Activated CD4-positive, alpha-beta T cell treated with anti-CD3 and anti-CD28 coated beads for 36 hours (primary cell): ENCODE results near the gene ALG9. TPM values are rescaled to one million over a fixed set of nuclear protein-coding genes. Genes with fewer than 3 reads are reported as not detected.

Experiments used
- ATAC-seq: fragments of 200-7000 bp; cut with Tn5 transposase; one replicate; pipeline ENCODE4 v1.10.0; 2021; ENCODE audit warnings: mild to moderate bottlenecking, moderate library complexity
- CTCF ChIA-PET: fragments of 350-600 bp; sonication (Branson Sonifier 250); formaldehyde crosslinking; loops from one replicate; lab custom pipeline; 2021; ENCODE audit warnings: antibody characterized with exemption; lab: Charles Lee
- POLR2A ChIA-PET: fragments of 350-600 bp; sonication (Branson Sonifier 250); formaldehyde crosslinking; loops from one replicate; lab custom pipeline; 2021; ENCODE audit warnings: antibody characterized with exemption, inconsistent platforms; lab: Charles Lee
- DNase-seq: peaks from one replicate; pipeline ENCODE4 v3.0.0-alpha.2; 2020
- H3K27ac Mint-ChIP-seq: one replicate; pipeline ENCODE4 v1.8.0; 2021; ENCODE audit warnings: mixed read lengths
- H3K27me3 Mint-ChIP-seq: one replicate; pipeline ENCODE4 v1.8.0; 2021; ENCODE audit warnings: mixed read lengths
- H3K36me3 Mint-ChIP-seq: one replicate; pipeline ENCODE4 v1.8.0; 2021; ENCODE audit warnings: low read depth, mixed read lengths
- H3K4me1 Mint-ChIP-seq: one replicate; pipeline ENCODE4 v1.8.0; 2021; ENCODE audit warnings: mixed read lengths
- H3K4me3 Mint-ChIP-seq: one replicate; pipeline ENCODE4 v1.8.0; 2021; ENCODE audit warnings: mild to moderate bottlenecking, moderate library complexity, mixed read lengths
- H3K9me3 Mint-ChIP-seq: one replicate; pipeline ENCODE4 v1.8.0; 2021; ENCODE audit warnings: low read depth, mixed read lengths
- intact Hi-C, 2 experiments: fragments of 100-400 bp; cut with DNase I in 1 of 2; cut with micrococcal nuclease in 1 of 2; formaldehyde crosslinking; loops; one replicate each; pipeline versions ENCODE4 v1.14.2 to v1.15.1; 2022 to 2024; cut with DNase I, micrococcal nuclease
- total RNA-seq, 2 experiments: library from RNA; stranded (reverse); gene quantifications; one replicate each; pipeline ENCODE4 v1.2.3, GENCODE V29; 2021

The ALG9 gene
- total RNA-seq, 2 experiments from 2014 or later, result 30.4 to 41.2 TPM

GRCh38 chr11:111819161-111819828 lies 52.1 kb downstream of the ALG9 start:
- intact Hi-C loops, result no loop called here
- H3K4me3 Mint-ChIP-seq, result no peak overlapping the region
- ATAC-seq, result no peak
- no peaks in the 10 kb centered on the region for H3K9me3 Mint-ChIP-seq
- ChIA-PET CTCF (interaction anchor here (0.7 to 1.5 kb wide), 3 partner anchors 9 to 43 kb away, joined by 3 to 5 read pairs (median 4); no protein-coding TSS in a partner anchor), POLR2A (interaction anchor here (0.6 kb wide), 1 partner anchor 21 kb away, joined by 6 read pairs; no protein-coding TSS in a partner anchor)
- H3K4me1 Mint-ChIP-seq, result peaks cover 3% of the 10 kb centered on the region
- H3K27ac Mint-ChIP-seq, result no peak overlapping the region
- peaks cover 10% of the 10 kb centered on the region for H3K36me3 Mint-ChIP-seq
- H3K27me3 Mint-ChIP-seq, result no peaks in the 10 kb centered on the region
- no peak for DNase-seq

- CTCF ChIA-PET, result interaction anchor here (0.7 kb wide), 1 partner anchor 82 kb away, joined by 3 read pairs; no protein-coding TSS in a partner anchor
- H3K4me3 Mint-ChIP-seq, result no peak overlapping the region
- intact Hi-C loops, result no loop called here
- H3K27ac Mint-ChIP-seq, result no peak overlapping the region
- H3K4me1 Mint-ChIP-seq, result peaks cover 5% of the 10 kb centered on the region
- POLR2A ChIA-PET, result no interaction called here
- H3K36me3 Mint-ChIP-seq, result peaks cover 14% of the 10 kb centered on the region
- no peaks in the 10 kb centered on the region for H3K9me3 Mint-ChIP-seq
- ATAC-seq (no peak), DNase-seq (no peak)
- no peaks in the 10 kb centered on the region for H3K27me3 Mint-ChIP-seq
These were observed 55.9 kb downstream of the ALG9 start for GRCh38 chr11:111815489-111815888.

DNA sequence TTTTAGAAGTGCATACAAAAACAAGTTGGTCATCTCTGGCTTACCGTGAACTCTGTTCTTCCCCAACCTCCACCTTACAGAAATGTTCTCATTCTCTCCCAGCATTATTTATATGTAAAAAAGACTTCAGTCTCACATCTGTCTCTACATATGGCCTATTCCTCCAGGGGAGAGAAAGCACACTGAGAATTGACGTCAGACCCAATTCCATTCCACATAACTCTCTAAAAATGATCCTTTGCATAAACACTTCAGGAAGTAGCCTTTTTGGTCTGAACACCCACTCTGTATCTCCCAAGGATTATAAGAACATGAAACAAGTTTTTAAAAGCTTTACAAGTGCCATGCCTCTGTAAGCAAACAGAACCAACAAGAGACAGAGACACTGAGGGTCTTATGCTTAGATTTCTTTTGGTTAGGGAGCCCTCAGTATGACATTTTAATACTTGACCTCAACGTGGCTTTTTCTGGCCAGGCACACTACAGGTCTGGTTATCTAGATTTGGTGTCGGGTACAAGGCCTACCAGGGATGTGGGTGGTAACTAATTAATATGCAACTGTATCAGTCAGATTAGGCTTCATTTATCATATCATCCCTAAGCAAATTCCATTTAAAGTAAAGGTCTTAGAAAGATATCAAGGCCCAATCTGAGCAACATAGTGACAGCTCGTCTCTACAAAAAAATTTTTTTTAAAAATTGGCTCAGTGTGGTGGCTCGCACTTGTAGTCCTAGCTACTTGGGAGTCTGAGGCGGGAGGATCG lies 56.6 kb downstream of the ALG9 start:
- Mint-ChIP-seq H3K9me3 (no peaks in the 10 kb centered on the region), H3K4me3 (no peak overlapping the region), H3K36me3 (peaks cover 16% of the 10 kb centered on the region), H3K27me3 (no peaks in the 10 kb centered on the region), H3K4me1 (peaks cover 5% of the 10 kb centered on the region), H3K27ac (no peak overlapping the region)
- intact Hi-C loops, result no loop called here
- no peak for ATAC-seq
- ChIA-PET CTCF (no interaction called here), POLR2A (no interaction called here)
- DNase-seq, result no peak

- DNase-seq, result no peak
- POLR2A ChIA-PET, result no interaction called here
- CTCF ChIA-PET, result no interaction called here
- Mint-ChIP-seq H3K4me1 (peaks cover 5% of the 10 kb centered on the region), H3K9me3 (no peaks in the 10 kb centered on the region), H3K4me3 (no peak overlapping the region), H3K27me3 (no peaks in the 10 kb centered on the region), H3K36me3 (peaks cover 16% of the 10 kb centered on the region), H3K27ac (no peak overlapping the region)
- ATAC-seq, result no peak
- intact Hi-C loops, result no loop called here
These were observed 57.3 kb downstream of the ALG9 start for GRCh38 chr11:111814106-111814505.

DNA sequence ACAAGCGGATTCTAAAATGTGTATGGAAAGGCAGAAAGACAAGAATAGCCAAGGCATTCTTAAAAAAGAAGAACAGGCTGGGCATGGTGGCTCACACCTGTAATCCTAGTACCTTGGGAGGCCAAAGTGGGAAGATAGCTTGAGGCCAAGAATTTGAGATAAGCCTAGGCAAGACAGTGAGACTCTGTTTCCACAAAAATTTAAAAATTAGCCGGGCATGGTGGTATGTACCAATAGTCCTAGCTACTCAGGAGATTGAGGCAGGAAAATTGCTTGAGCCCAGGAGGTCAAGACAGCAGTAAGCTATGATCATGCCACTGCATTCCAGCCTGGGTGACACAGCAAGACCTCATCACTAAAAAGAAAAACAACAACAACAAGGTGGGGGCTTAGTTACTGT lies 59.2 kb downstream of the ALG9 start:
- Mint-ChIP-seq H3K27me3 (no peaks in the 10 kb centered on the region), H3K4me1 (peaks cover 5% of the 10 kb centered on the region), H3K9me3 (no peaks in the 10 kb centered on the region), H3K4me3 (no peak overlapping the region), H3K36me3 (peaks cover 20% of the 10 kb centered on the region), H3K27ac (no peak overlapping the region)
- ChIA-PET CTCF (no interaction called here), POLR2A (no interaction called here)
- intact Hi-C loops, result no loop called here
- DNase-seq (no peak), ATAC-seq (no peak)

- no peak for ATAC-seq
- Mint-ChIP-seq H3K4me1 (peaks cover 5% of the 10 kb centered on the region), H3K4me3 (no peak overlapping the region), H3K36me3 (peaks cover 20% of the 10 kb centered on the region), H3K27me3 (no peaks in the 10 kb centered on the region), H3K9me3 (no peaks in the 10 kb centered on the region), H3K27ac (no peak overlapping the region)
- ChIA-PET CTCF (no interaction called here), POLR2A (no interaction called here)
- no peak for DNase-seq
- intact Hi-C loops, result no loop called here
These were observed 59.9 kb downstream of the ALG9 start for GRCh38 chr11:111811445-111811844.

GRCh38 chr11:111808834-111809233 lies 62.5 kb downstream of the ALG9 start:
- H3K4me3 Mint-ChIP-seq, result no peak overlapping the region
- DNase-seq (no peak), ATAC-seq (no peak)
- no peaks in the 10 kb centered on the region for H3K4me1 Mint-ChIP-seq
- intact Hi-C loops, result no loop called here
- ChIA-PET POLR2A (no interaction called here), CTCF (interaction anchor here (0.6 kb wide), 1 partner anchor 332 kb away, joined by 3 read pairs; no protein-coding TSS in a partner anchor)
- H3K27ac Mint-ChIP-seq, result no peak overlapping the region
- H3K27me3 Mint-ChIP-seq, result no peaks in the 10 kb centered on the region
- no peaks in the 10 kb centered on the region for H3K9me3 Mint-ChIP-seq
- H3K36me3 Mint-ChIP-seq, result peaks cover 26% of the 10 kb centered on the region

DNA sequence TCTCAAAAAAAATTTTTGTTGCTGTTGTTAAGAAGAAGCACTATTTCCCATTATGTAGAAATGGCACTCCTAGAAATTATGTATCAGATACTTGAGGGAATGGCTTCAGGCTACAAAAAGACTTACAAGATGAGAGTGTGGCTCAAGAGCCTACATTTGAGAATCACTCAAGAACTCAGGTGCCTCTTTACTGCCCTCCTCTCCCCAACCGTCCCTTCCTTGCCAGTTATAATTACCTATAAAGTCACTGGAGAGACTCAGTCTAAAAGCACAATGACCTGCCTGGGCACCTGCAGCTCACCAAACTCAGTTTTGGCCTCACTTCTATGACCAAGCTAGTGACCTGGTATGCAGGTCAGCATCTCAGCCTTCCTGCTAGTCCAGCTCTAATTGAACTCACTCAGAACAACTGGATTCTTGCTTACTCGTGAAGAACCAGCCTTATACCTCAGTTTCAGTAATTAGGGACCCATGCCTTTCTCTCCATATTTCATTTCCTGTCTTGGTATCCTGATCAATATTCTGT lies 63.3 kb downstream of the ALG9 start:
- no peaks in the 10 kb centered on the region for H3K9me3 Mint-ChIP-seq
- DNase-seq, result no peak
- no peaks in the 10 kb centered on the region for H3K27me3 Mint-ChIP-seq
- ChIA-PET POLR2A (no interaction called here), CTCF (interaction anchor here (0.7 kb wide), 1 partner anchor 11 kb away, joined by 3 read pairs; no protein-coding TSS in a partner anchor)
- H3K4me1 Mint-ChIP-seq, result no peaks in the 10 kb centered on the region
- intact Hi-C loops, result no loop called here
- H3K36me3 Mint-ChIP-seq, result peaks cover 30% of the 10 kb centered on the region
- no peak for ATAC-seq
- H3K4me3 Mint-ChIP-seq, result no peak overlapping the region
- no peak overlapping the region for H3K27ac Mint-ChIP-seq

- no peaks in the 10 kb centered on the region for H3K27me3 Mint-ChIP-seq
- H3K27ac Mint-ChIP-seq, result no peak overlapping the region
- CTCF ChIA-PET, result interaction anchor here (1.1 kb wide), 1 partner anchor 16 kb away, joined by 3 read pairs; no protein-coding TSS in a partner anchor
- intact Hi-C loops, result no loop called here
- POLR2A ChIA-PET, result interaction anchor here (0.6 kb wide), 1 partner anchor 26 kb away, joined by 3 read pairs; no protein-coding TSS in a partner anchor
- H3K36me3 Mint-ChIP-seq, result peaks cover 32% of the 10 kb centered on the region
- ATAC-seq (no peak), DNase-seq (no peak)
- H3K4me3 Mint-ChIP-seq, result no peak overlapping the region
- no peaks in the 10 kb centered on the region for H3K9me3 Mint-ChIP-seq
- no peaks in the 10 kb centered on the region for H3K4me1 Mint-ChIP-seq
These were observed 64.3 kb downstream of the ALG9 start for GRCh38 chr11:111807076-111807475.

DNA sequence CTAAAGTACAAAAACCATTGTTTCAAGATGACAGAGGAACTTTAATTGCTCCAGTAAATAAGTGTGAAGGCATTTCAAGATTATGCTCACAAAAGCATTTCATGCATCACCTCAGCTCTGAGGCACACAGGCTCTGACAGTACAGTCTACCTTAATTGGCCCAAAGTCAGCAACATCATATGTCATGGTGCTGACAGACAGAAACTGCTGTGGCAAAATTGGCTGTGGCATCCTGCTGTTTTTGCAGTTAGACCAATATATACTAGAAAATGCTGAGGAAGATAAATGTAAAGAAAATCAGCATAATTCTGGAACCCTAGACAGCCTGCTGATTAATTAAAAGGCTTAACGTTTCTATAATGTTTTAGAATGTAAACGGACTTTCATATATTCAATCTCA lies 70.2 kb downstream of the ALG9 start:
- H3K4me3 Mint-ChIP-seq, result no peak overlapping the region
- CTCF ChIA-PET, result no interaction called here
- no peaks in the 10 kb centered on the region for H3K27me3 Mint-ChIP-seq
- peaks cover 58% of the 10 kb centered on the region for H3K36me3 Mint-ChIP-seq
- peaks cover 4% of the 10 kb centered on the region for H3K4me1 Mint-ChIP-seq
- no peak for DNase-seq
- intact Hi-C loops, result no loop called here
- H3K27ac Mint-ChIP-seq, result no peak overlapping the region
- no peak for ATAC-seq
- POLR2A ChIA-PET, result no interaction called here
- no peaks in the 10 kb centered on the region for H3K9me3 Mint-ChIP-seq

DNA sequence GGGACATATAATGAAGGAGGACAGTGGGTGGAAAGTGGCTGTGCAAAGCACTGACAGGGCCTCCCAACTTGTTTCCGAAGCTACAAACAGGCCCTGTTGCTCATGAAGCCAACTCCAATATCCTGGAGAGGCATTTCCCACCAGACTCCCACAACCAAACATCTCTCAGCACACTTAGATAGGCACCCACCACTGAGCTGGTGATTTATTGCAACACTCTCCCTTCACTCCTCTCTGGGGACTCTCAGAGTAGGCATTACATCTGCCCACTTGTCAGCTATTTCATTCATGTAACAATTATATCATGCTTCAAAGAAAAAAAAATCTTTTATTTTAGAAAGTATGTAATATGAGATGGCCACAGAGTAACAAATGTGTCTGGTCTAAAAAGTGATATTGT lies 73.1 kb downstream of the ALG9 start:
- CTCF ChIA-PET, result no interaction called here
- no peak overlapping the region for H3K27ac Mint-ChIP-seq

More for the DNA sequence above, 73.1 kb downstream of the ALG9 start:
- H3K4me1 Mint-ChIP-seq, result peaks cover 4% of the 10 kb centered on the region
- intact Hi-C loops, result no loop called here
- H3K4me3 Mint-ChIP-seq, result no peak overlapping the region
- ATAC-seq (no peak), DNase-seq (no peak)
- H3K9me3 Mint-ChIP-seq, result no peaks in the 10 kb centered on the region
- H3K36me3 Mint-ChIP-seq, result peaks cover 45% of the 10 kb centered on the region
- POLR2A ChIA-PET, result interaction anchor here (0.6 kb wide), 1 partner anchor 21 kb away, joined by 6 read pairs; no protein-coding TSS in a partner anchor
- no peaks in the 10 kb centered on the region for H3K27me3 Mint-ChIP-seq
